Parathyroid adenoma (tissue), 2 donors: Measurements from ENCODE around the gene RARRES2.

Experiments
- H2AFZ ChIP-seq: fragments of 300-600 bp; sonication (generic); one replicate; pipeline ENCODE4 v1.7.0; 2017; ENCODE audit warnings: antibody characterized with exemption, mild to moderate bottlenecking
- H3K27ac ChIP-seq: fragments of 300-600 bp; sonication (generic); one replicate; pipeline ENCODE4 v1.7.0; 2017
- H3K27me3 ChIP-seq: fragments of 300-600 bp; sonication (generic); one replicate; pipeline ENCODE4 v1.7.0; 2017; ENCODE audit warnings: low read length; ENCODE audit not compliant: control insufficient read depth, insufficient read depth
- H3K36me3 ChIP-seq: fragments of 300-600 bp; sonication (generic); one replicate; pipeline ENCODE4 v1.7.0; 2017; ENCODE audit warnings: low read length; ENCODE audit not compliant: control insufficient read depth, insufficient read depth
- H3K4me1 ChIP-seq: fragments of 300-600 bp; sonication (generic); one replicate; pipeline ENCODE4 v1.7.0; 2017; ENCODE audit warnings: control low read depth
- H3K4me2 ChIP-seq: fragments of 300-600 bp; sonication (generic); one replicate; pipeline ENCODE4 v1.7.0; 2017; ENCODE audit warnings: low read length
- H3K4me3 ChIP-seq: fragments of 300-600 bp; sonication (generic); one replicate; pipeline ENCODE4 v1.7.0; 2017; ENCODE audit warnings: low read depth, low read length
- H3K79me2 ChIP-seq: fragments of 300-600 bp; sonication (generic); one replicate; pipeline ENCODE4 v1.7.0; 2017; ENCODE audit warnings: control low read depth
- H3K9ac ChIP-seq: fragments of 300-600 bp; sonication (generic); one replicate; pipeline ENCODE4 v1.7.0; 2017; ENCODE audit warnings: mild to moderate bottlenecking
- H3K9me3 ChIP-seq: fragments of 300-600 bp; sonication (generic); one replicate; pipeline ENCODE4 v1.7.0; 2017; ENCODE audit warnings: low read length; ENCODE audit not compliant: control insufficient read depth
- CTCF ChIP-seq: fragments of 300-600 bp; sonication (generic); IDR thresholded peaks from one replicate; pipeline ENCODE4 v1.7.0; 2017; ENCODE audit warnings: antibody characterized with exemption, mild to moderate bottlenecking
- donor health status: primary hyperparathyroidism.

RARRES2 gene

GRCh38 chr7:150341263-150342120, at the start of gene RARRES2:
RARRES2 (minus strand) TSS chr7:150341629; CDS start chr7:150340609, 1,020 bp downstream.
- H3K36me3 ChIP-seq, result no peaks in the 10 kb centered on the region
- H3K4me3 ChIP-seq, result peak within 1 kb of the TSS; percentile 77
- no peaks in the 10 kb centered on the region for H3K27me3 ChIP-seq
- H3K27ac ChIP-seq, result peak within 1 kb of the TSS; percentile 78
- H3K9me3 ChIP-seq, result no peaks in the 10 kb centered on the region
- H3K9ac ChIP-seq, result peak within 1 kb of the TSS; percentile 9
- no peaks in the 10 kb centered on the region for H3K79me2 ChIP-seq
- TF ChIP-seq CTCF, result no peak
- peak within 1 kb of the TSS; percentile 80 for H3K4me2 ChIP-seq
- H2AFZ ChIP-seq, result peak within 1 kb of the TSS; percentile 72
- peaks cover 14% of the 10 kb centered on the region for H3K4me1 ChIP-seq

- no peaks in the 10 kb centered on the region for H3K36me3 ChIP-seq
- H3K9me3 ChIP-seq, result no peaks in the 10 kb centered on the region
- H2AFZ ChIP-seq, result no peak overlapping the region
- H3K27ac ChIP-seq, result no peak overlapping the region
- no peaks in the 10 kb centered on the region for H3K4me1 ChIP-seq
- H3K4me3 ChIP-seq, result no peak overlapping the region
- no peaks in the 10 kb centered on the region for H3K27me3 ChIP-seq
- H3K79me2 ChIP-seq, result peaks cover 3% of the 10 kb centered on the region
- H3K4me2 ChIP-seq, result no peak overlapping the region
- H3K9ac ChIP-seq, result no peak overlapping the region
- no peak for TF ChIP-seq CTCF
Measured at GRCh38 chr7:150390205-150390604, 48.8 kb upstream of the RARRES2 start.

- TF ChIP-seq CTCF, result no peak
- Histone ChIP-seq H3K27ac (no peak overlapping the region), H3K27me3 (no peaks in the 10 kb centered on the region), H3K4me1 (no peaks in the 10 kb centered on the region), H3K79me2 (peaks cover 3% of the 10 kb centered on the region), H3K9ac (no peak overlapping the region), H3K9me3 (no peaks in the 10 kb centered on the region), H3K36me3 (no peaks in the 10 kb centered on the region), H3K4me2 (no peak overlapping the region), H2AFZ (no peak overlapping the region), H3K4me3 (no peak overlapping the region)
Measured at GRCh38 chr7:150389532-150389816, 48.0 kb upstream of the RARRES2 start.

- no peaks in the 10 kb centered on the region for H3K36me3 ChIP-seq
- no peaks in the 10 kb centered on the region for H3K27me3 ChIP-seq
- no peak overlapping the region for H3K4me2 ChIP-seq
- no peak overlapping the region for H2AFZ ChIP-seq
- no peaks in the 10 kb centered on the region for H3K4me1 ChIP-seq
- no peak for TF ChIP-seq CTCF
- no peak overlapping the region for H3K9ac ChIP-seq
- H3K4me3 ChIP-seq, result no peak overlapping the region
- H3K79me2 ChIP-seq, result peaks cover 3% of the 10 kb centered on the region
- no peaks in the 10 kb centered on the region for H3K9me3 ChIP-seq
- no peak overlapping the region for H3K27ac ChIP-seq
Measured at GRCh38 chr7:150388709-150389531, 47.5 kb upstream of the RARRES2 start.
